Activated CD8-positive, alpha-beta memory T cell treated with anti-CD3 and anti-CD28 coated beads, Interleukin-2, amount 50 U/mL, for 1 hour (primary cell): Measurements from ENCODE around the gene AAK1.

Experiments
- DNase-seq: peaks from one replicate; pipeline ENCODE4 v3.0.0-alpha.2; 2020; ENCODE audit errors: extremely low read depth

The AAK1 gene

GRCh38 chr2:69538872-69539548 lies 104.5 kb downstream of the AAK1 start:
- DNase-seq: no peak

- DNase-seq: no peak
Measured at GRCh38 chr2:69538249-69538648, 105.3 kb downstream of the AAK1 start.

GRCh38 chr2:69535817-69536241 lies 107.7 kb downstream of the AAK1 start:
- no peak for DNase-seq

GRCh38 chr2:69531186-69531585 lies 112.4 kb downstream of the AAK1 start:
- DNase-seq: no peak

- DNase-seq: no peak
Measured at GRCh38 chr2:69529480-69529879, 114.1 kb downstream of the AAK1 start.

- DNase-seq: no peak
Measured at GRCh38 chr2:69525261-69525660, 118.3 kb downstream of the AAK1 start.

- DNase-seq: no peak
Measured at GRCh38 chr2:69524799-69525198, 118.7 kb downstream of the AAK1 start.

GRCh38 chr2:69521747-69522146 lies 121.8 kb downstream of the AAK1 start:
- DNase-seq: no peak

GRCh38 chr2:69518841-69519240 lies 124.7 kb downstream of the AAK1 start:
- DNase-seq: no peak

- no peak for DNase-seq
Measured at GRCh38 chr2:69517410-69517809, 126.1 kb downstream of the AAK1 start.

GRCh38 chr2:69514819-69515218 lies 128.7 kb downstream of the AAK1 start:
- DNase-seq: no peak

- no peak for DNase-seq
Measured at GRCh38 chr2:69514406-69514805, 129.1 kb downstream of the AAK1 start.

GRCh38 chr2:69512446-69512845 lies 131.1 kb downstream of the AAK1 start:
- DNase-seq: no peak

GRCh38 chr2:69510204-69510603 lies 133.3 kb downstream of the AAK1 start:
- no peak for DNase-seq

- DNase-seq: no peak
Measured at GRCh38 chr2:69509750-69510140, 133.8 kb downstream of the AAK1 start.

GRCh38 chr2:69509011-69509749 lies 134.4 kb downstream of the AAK1 start:
- DNase-seq: no peak

GRCh38 chr2:69505710-69506109 lies 137.8 kb downstream of the AAK1 start:
- no peak for DNase-seq

- DNase-seq: no peak
Measured at GRCh38 chr2:69501301-69501700, 142.2 kb downstream of the AAK1 start.

GRCh38 chr2:69499966-69500365 lies 143.6 kb downstream of the AAK1 start:
- no peak for DNase-seq

- DNase-seq: no peak
Measured at GRCh38 chr2:69499242-69499641, 144.3 kb downstream of the AAK1 start.

- DNase-seq: no peak
Measured at GRCh38 chr2:69495861-69496260, 147.7 kb downstream of the AAK1 start.

- no peak for DNase-seq
Measured at GRCh38 chr2:69495008-69495407, 148.5 kb downstream of the AAK1 start.

GRCh38 chr2:69494126-69494525 lies 149.4 kb downstream of the AAK1 start:
- no peak for DNase-seq

- DNase-seq: no peak
Measured at GRCh38 chr2:69493268-69493667, 150.3 kb downstream of the AAK1 start.
